H9 (cell line): Measurements from ENCODE around the gene MESD. TPM values are rescaled to one million over a fixed set of nuclear protein-coding genes. Genes with fewer than 3 reads are reported as not detected.

Experiments used
- DNase-seq: peaks from one replicate; pipeline ENCODE4 v3.0.0-alpha.2; 2017
- H2AFZ ChIP-seq: one replicate; pipeline ENCODE4 v1.6.1; 2013; ENCODE audit warnings: mild to moderate bottlenecking, low read length, control low read depth, moderate library complexity
- H2AK5ac ChIP-seq: 2 replicates; pipeline ENCODE4 v1.6.1; 2013; ENCODE audit warnings: low read length, control low read depth, mixed read lengths; ENCODE audit not compliant: insufficient read length
- H2BK120ac ChIP-seq: one replicate; pipeline ENCODE4 v1.6.1; 2013; ENCODE audit warnings: low read depth, mild to moderate bottlenecking, low read length, control low read depth, inconsistent platforms; ENCODE audit not compliant: poor library complexity, severe bottlenecking
- H2BK12ac ChIP-seq: 2 replicates; pipeline ENCODE4 v1.6.1; 2013; ENCODE audit warnings: low read length, control low read depth, mixed read lengths, low read depth; ENCODE audit not compliant: insufficient read length
- H2BK15ac ChIP-seq: 2 replicates; pipeline ENCODE4 v1.6.1; 2013; ENCODE audit warnings: low read depth, low read length, control low read depth
- H2BK20ac ChIP-seq: one replicate; pipeline ENCODE4 v1.6.1; 2013; ENCODE audit warnings: low read depth, mild to moderate bottlenecking, low read length, control low read depth, inconsistent platforms; ENCODE audit not compliant: poor library complexity, severe bottlenecking
- H2BK5ac ChIP-seq: 2 replicates; pipeline ENCODE4 v1.6.1; 2013; ENCODE audit warnings: low read length, control low read depth, mixed read lengths; ENCODE audit not compliant: insufficient read length
- H3K14ac ChIP-seq: 2 replicates; pipeline ENCODE4 v1.6.1; 2013; ENCODE audit warnings: low read length, control low read depth; ENCODE audit not compliant: insufficient read depth
- H3K18ac ChIP-seq: 2 replicates; pipeline ENCODE4 v1.6.1; 2013; ENCODE audit warnings: low read depth, mild to moderate bottlenecking, mixed read lengths, low read length, control low read depth; ENCODE audit not compliant: insufficient read length
- H3K23ac ChIP-seq: 2 replicates; pipeline ENCODE4 v1.6.1; 2013; ENCODE audit warnings: low read length, control low read depth, mixed read lengths, low read depth; ENCODE audit not compliant: insufficient read length
- H3K23me2 ChIP-seq: 2 replicates; pipeline ENCODE4 v1.6.1; 2013; ENCODE audit warnings: low read depth, mild to moderate bottlenecking, mixed read lengths, low read length, control low read depth; ENCODE audit not compliant: insufficient read length, poor library complexity, severe bottlenecking
- H3K27ac ChIP-seq: 2 replicates; pipeline ENCODE4 v1.5.1; 2013; ENCODE audit warnings: low read length, control low read depth, mixed read lengths, low read depth; ENCODE audit not compliant: insufficient read length
- H3K27me3 ChIP-seq: 2 replicates; pipeline ENCODE4 v1.6.1; 2013; ENCODE audit warnings: low read length, control low read depth, inconsistent platforms; ENCODE audit not compliant: insufficient read depth
- H3K4ac ChIP-seq: 2 replicates; pipeline ENCODE4 v1.6.1; 2013; ENCODE audit warnings: low read depth, mild to moderate bottlenecking, control low read depth, inconsistent platforms, low read length, moderate library complexity
- H3K4me1 ChIP-seq: 2 replicates; pipeline ENCODE4 v1.6.1; 2013; ENCODE audit warnings: low read length, control low read depth, inconsistent platforms; ENCODE audit not compliant: insufficient read depth
- H3K4me2 ChIP-seq: 2 replicates; pipeline ENCODE4 v1.6.1; 2013; ENCODE audit warnings: low read length, control low read depth, mixed read lengths; ENCODE audit not compliant: insufficient read length, insufficient read depth
- H3K56ac ChIP-seq: 2 replicates; pipeline ENCODE4 v1.6.1; 2013; ENCODE audit warnings: low read depth, mild to moderate bottlenecking, mixed read lengths, low read length, control low read depth; ENCODE audit not compliant: insufficient read length
- H3K79me1 ChIP-seq: 2 replicates; pipeline ENCODE4 v1.6.1; 2013; ENCODE audit warnings: low read depth, mild to moderate bottlenecking, moderate library complexity, low read length, control low read depth, inconsistent platforms; ENCODE audit not compliant: insufficient read depth, poor library complexity, severe bottlenecking
- H3K79me2 ChIP-seq: 2 replicates; pipeline ENCODE4 v1.6.1; 2013; ENCODE audit warnings: low read length, control low read depth, inconsistent platforms; ENCODE audit not compliant: insufficient read depth
- H3K9ac ChIP-seq: 2 replicates; pipeline ENCODE4 v1.6.1; 2013; ENCODE audit warnings: low read length, control low read depth, mixed read lengths; ENCODE audit not compliant: insufficient read length; ENCODE audit errors: extremely low read depth
- H3K9me3 ChIP-seq: one replicate; pipeline ENCODE4 v1.6.1; 2013; ENCODE audit warnings: low read depth, low read length, inconsistent platforms; ENCODE audit not compliant: control insufficient read depth
- H3T11ph ChIP-seq: one replicate; pipeline ENCODE4 v1.6.1; 2013; ENCODE audit warnings: mild to moderate bottlenecking, low read length, control low read depth, inconsistent platforms
- H4K20me1 ChIP-seq: one replicate; pipeline ENCODE4 v1.6.1; 2013; ENCODE audit not compliant: control insufficient read depth, insufficient read length, insufficient read depth
- H4K5ac ChIP-seq: 2 replicates; pipeline ENCODE4 v1.6.1; 2013; ENCODE audit warnings: low read depth, mild to moderate bottlenecking, mixed read lengths, low read length, control low read depth; ENCODE audit not compliant: insufficient read length
- H4K8ac ChIP-seq: replicated peaks from 2 replicates; pipeline ENCODE4 v1.6.1; 2013; ENCODE audit warnings: low read length, control low read depth, mixed read lengths, low read depth; ENCODE audit not compliant: insufficient read length
- H4K91ac ChIP-seq: 2 replicates; pipeline ENCODE4 v1.6.1; 2013; ENCODE audit warnings: low read depth, mild to moderate bottlenecking, moderate library complexity, mixed read lengths, low read length, control low read depth; ENCODE audit not compliant: insufficient read length
- H3K27ac Mint-ChIP-seq, 3 experiments: 2 replicates in 2 of 3; 3 replicates in 1 of 3; pipeline ENCODE4 v1.8.0; 2020 to 2021; ENCODE audit warnings: mixed read lengths in 3 of 3, mild to moderate bottlenecking in 1 of 3, moderate library complexity in 1 of 3
- H3K27me3 Mint-ChIP-seq: 2 replicates; pipeline ENCODE4 v1.8.0; 2021; ENCODE audit warnings: low read depth, mild to moderate bottlenecking, moderate library complexity, mixed read lengths
- H3K36me3 Mint-ChIP-seq, 3 experiments: 2 replicates in 2 of 3; 3 replicates in 1 of 3; pipeline ENCODE4 v1.8.0; 2020 to 2021; ENCODE audit warnings: low read depth in 3 of 3, mixed read lengths in 3 of 3; ENCODE audit not compliant: insufficient read depth in 1 of 3
- H3K4me1 Mint-ChIP-seq, 2 experiments: 2 replicates each; pipeline ENCODE4 v1.8.0; 2020; ENCODE audit warnings: mixed read lengths in 2 of 2
- H3K4me3 Mint-ChIP-seq, 2 experiments: 2 replicates in 1 of 2; 3 replicates in 1 of 2; pipeline ENCODE4 v1.8.0; 2020 to 2021; ENCODE audit warnings: mild to moderate bottlenecking in 2 of 2, mixed read lengths in 2 of 2, moderate library complexity in 1 of 2
- H3K9me3 Mint-ChIP-seq, 2 experiments: 2 replicates in 1 of 2; 3 replicates in 1 of 2; pipeline ENCODE4 v1.8.0; 2020; ENCODE audit warnings: mild to moderate bottlenecking in 2 of 2, mixed read lengths in 2 of 2, moderate library complexity in 1 of 2
- CTCF ChIP-seq: fragments of 200-600 bp; sonication (generic); conservative IDR thresholded peaks from 3 replicates; pipeline ENCODE4 v1.8.0; 2021; ENCODE audit warnings: antibody characterized with exemption, mild to moderate bottlenecking
- WGBS: extraction: QIAGEN DNeasy Blood & Tissue Kit; methylation state at CpG from one replicate; pipeline ENCODE4 v1.1.7; 2013; ENCODE audit warnings: missing lambda C conversion rate, low lambda C conversion rate, mixed read lengths; ENCODE audit not compliant: insufficient read length; ENCODE audit errors: extremely low coverage; 5-methylcytosine and 5-hydroxymethylcytosine counted together
- total RNA-seq: library from RNA; stranded (reverse); gene quantifications from 2 replicates; pipeline ENCODE4 v1.2.1, GENCODE V29; 2021

MESD gene
- total RNA-seq, 1 experiment from 2014 or later: 29.1 TPM

DNA sequence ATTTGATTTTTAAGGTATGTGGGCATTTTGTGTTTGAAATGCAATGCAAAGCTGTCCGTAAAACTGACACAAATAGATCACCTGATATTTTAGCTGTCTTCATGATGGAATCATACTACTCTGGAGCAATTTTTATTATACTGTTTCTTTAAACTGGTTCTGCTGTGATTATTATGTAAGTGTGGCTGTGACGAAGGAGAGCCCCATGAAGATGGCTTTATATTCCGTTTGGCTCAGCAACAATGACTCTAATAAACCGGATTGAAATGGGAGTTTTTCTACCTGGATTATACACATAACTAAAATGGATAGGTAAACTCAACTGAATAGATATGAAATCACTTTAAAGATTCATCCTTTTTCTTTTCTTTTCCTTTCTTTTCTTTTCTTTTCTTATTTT is 20.5 kb upstream of the MESD start:
- no peak overlapping the region for H2BK5ac ChIP-seq
- H3K79me2 ChIP-seq: no peaks in the 10 kb centered on the region
- no peak overlapping the region for H3K18ac ChIP-seq
- no peaks in the 10 kb centered on the region for H3K9me3 Mint-ChIP-seq
- H3K4me3 Mint-ChIP-seq: no peak overlapping the region
- H3K4me1 ChIP-seq: no peaks in the 10 kb centered on the region
- no peak overlapping the region for H2BK15ac ChIP-seq
- no peak for TF ChIP-seq CTCF
- H2BK120ac ChIP-seq: no peak overlapping the region
- no peak overlapping the region for H3K14ac ChIP-seq
- H2AK5ac ChIP-seq: no peak overlapping the region
- no peak overlapping the region for H3K23ac ChIP-seq
- no peak overlapping the region for H4K5ac ChIP-seq
- no peak for DNase-seq
- H3K27me3 ChIP-seq: no peaks in the 10 kb centered on the region
- no peaks in the 10 kb centered on the region for H3K36me3 Mint-ChIP-seq
- H3K27ac Mint-ChIP-seq: no peak overlapping the region
- H2BK12ac ChIP-seq: no peak overlapping the region
- no peaks in the 10 kb centered on the region for H3K79me1 ChIP-seq
- H3K56ac ChIP-seq: no peak overlapping the region
- H3K9ac ChIP-seq: no peak overlapping the region
- H3K27ac ChIP-seq: no peak overlapping the region
- no peak overlapping the region for H2AFZ ChIP-seq
- no peak overlapping the region for H3T11ph ChIP-seq
- WGBS: no CpG with 5 or more reads among the region's 4 CpGs
- no peaks in the 10 kb centered on the region for H3K9me3 ChIP-seq
- H3K4me1 Mint-ChIP-seq: no peaks in the 10 kb centered on the region; a peak in 1 of 4 replicates
- H4K8ac ChIP-seq: no peak overlapping the region
- H4K20me1 ChIP-seq: no peaks in the 10 kb centered on the region
- no peak overlapping the region for H4K91ac ChIP-seq
- H3K27me3 Mint-ChIP-seq: no peaks in the 10 kb centered on the region; the same call in 1 of the 2 replicates
- H3K23me2 ChIP-seq: no peaks in the 10 kb centered on the region
- H2BK20ac ChIP-seq: no peak overlapping the region
- H3K4me2 ChIP-seq: no peak overlapping the region
- H3K4ac ChIP-seq: no peak overlapping the region
